Panc1 (cell line): ENCODE measurements around the gene WDR90.

Experiments used
- POLR2AphosphoS5 ChIP-seq: IDR thresholded peaks from 2 replicates; pipeline ENCODE4 v1.6.1; 2012; ENCODE audit warnings: mild to moderate bottlenecking, low read depth, low read length, moderate library complexity
- TF ChIP-seq, protein P1 (sequence below): fragments of 450-650 bp; IDR thresholded peaks from 2 replicates; pipeline ENCODE4 v1.5.1; 2017; ENCODE audit warnings: mild to moderate bottlenecking

DNA sequence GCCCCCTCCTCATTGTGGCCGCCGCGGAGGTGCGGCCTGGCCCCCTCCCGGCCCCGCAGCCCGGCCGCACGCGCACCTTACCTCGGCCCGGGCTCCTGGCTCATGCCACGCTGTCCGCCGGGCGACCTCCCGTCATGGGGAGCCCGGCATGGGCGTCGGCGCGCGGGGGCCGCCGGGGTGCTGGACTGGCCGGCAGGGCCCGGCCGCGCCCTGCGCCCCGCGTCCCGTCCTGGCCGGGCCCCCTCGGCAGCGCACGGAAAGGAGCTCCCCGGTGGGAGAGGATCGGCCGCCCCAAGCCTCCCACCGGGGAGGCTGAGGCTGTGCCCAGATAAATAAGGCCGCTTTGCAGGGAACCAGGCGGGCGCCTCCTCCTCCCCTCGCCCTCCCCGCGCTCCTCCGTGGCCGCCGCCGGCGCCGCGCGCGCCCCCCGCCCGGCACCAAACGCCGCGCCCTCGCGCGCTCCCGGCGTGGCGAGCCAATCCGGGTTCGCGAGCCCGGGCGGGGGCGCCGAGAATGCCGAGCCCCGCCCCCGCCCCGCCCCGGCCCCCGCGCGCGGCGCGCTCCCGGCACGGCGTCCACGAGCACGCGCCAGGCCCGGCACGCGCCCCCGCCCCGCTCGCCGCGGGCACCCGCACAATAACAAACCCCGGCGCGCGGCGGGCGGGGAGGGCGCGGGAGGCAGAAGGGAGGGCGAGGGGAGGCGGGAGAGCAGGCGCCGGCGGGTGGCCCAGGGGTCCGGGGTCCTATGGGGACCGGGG is 56.4 kb downstream of the WDR90 start, which contains the start of gene FBXL16:
- TF ChIP-seq, protein P1, sequence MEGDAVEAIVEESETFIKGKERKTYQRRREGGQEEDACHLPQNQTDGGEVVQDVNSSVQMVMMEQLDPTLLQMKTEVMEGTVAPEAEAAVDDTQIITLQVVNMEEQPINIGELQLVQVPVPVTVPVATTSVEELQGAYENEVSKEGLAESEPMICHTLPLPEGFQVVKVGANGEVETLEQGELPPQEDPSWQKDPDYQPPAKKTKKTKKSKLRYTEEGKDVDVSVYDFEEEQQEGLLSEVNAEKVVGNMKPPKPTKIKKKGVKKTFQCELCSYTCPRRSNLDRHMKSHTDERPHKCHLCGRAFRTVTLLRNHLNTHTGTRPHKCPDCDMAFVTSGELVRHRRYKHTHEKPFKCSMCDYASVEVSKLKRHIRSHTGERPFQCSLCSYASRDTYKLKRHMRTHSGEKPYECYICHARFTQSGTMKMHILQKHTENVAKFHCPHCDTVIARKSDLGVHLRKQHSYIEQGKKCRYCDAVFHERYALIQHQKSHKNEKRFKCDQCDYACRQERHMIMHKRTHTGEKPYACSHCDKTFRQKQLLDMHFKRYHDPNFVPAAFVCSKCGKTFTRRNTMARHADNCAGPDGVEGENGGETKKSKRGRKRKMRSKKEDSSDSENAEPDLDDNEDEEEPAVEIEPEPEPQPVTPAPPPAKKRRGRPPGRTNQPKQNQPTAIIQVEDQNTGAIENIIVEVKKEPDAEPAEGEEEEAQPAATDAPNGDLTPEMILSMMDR, result no peak
- no peak for TF ChIP-seq POLR2AphosphoS5
